Measurements from ENCODE around the gene GLE1. TPM values are rescaled to one million over a fixed set of nuclear protein-coding genes. Genes with fewer than 3 reads are reported as not detected.

The GLE1 gene
- total RNA-seq, 2 donors from 2014 or later: 8.3 to 11.5 TPM

GRCh38 chr9:128485414-128485855 is 19.1 kb upstream of the GLE1 start:
- no peak overlapping the region for H3K4me3 ChIP-seq
- H3K27ac ChIP-seq: no peak overlapping the region
- WGBS, 2 donors: 78 to 83% methylated on average over 5 to 6 of the region's 7 CpGs
- intact Hi-C loops (cut with DNase I): no loop called here
- no peaks in the 10 kb centered on the region for H3K27me3 ChIP-seq
- H3K4me1 ChIP-seq: no peaks in the 10 kb centered on the region
- ATAC-seq (no peak), DNase-seq (no peak)
- H3K36me3 ChIP-seq (replicated peaks in 1 of 2; ENCODE audit: insufficient read depth in 1 of 2, low read depth in 2 of 2): peaks cover 4 to 11% of the 10 kb centered on the region in 2 donors
- TF ChIP-seq POLR2A (IDR thresholded peaks at IDR 0.05) (no peak), CTCF (IDR thresholded peaks at IDR 0.05) (no peak)
- no peaks in the 10 kb centered on the region for H3K9me3 ChIP-seq

- H3K27ac ChIP-seq: no peak overlapping the region
- no peaks in the 10 kb centered on the region for H3K4me1 ChIP-seq
- H3K4me3 ChIP-seq: no peak overlapping the region
- DNase-seq: no peak
- TF ChIP-seq POLR2A (IDR thresholded peaks at IDR 0.05) (no peak), CTCF (IDR thresholded peaks at IDR 0.05) (no peak)
- intact Hi-C loops (cut with DNase I): no loop called here
- H3K27me3 ChIP-seq: no peaks in the 10 kb centered on the region
- H3K9me3 ChIP-seq: no peaks in the 10 kb centered on the region
- H3K36me3 ChIP-seq (replicated peaks in 1 of 2; ENCODE audit: insufficient read depth in 1 of 2, low read depth in 2 of 2): peaks cover 4 to 12% of the 10 kb centered on the region in 2 donors
- no peak for ATAC-seq
Measured at GRCh38 chr9:128486201-128486600, 18.3 kb upstream of the GLE1 start.

GRCh38 chr9:128493424-128493823 is 11.1 kb upstream of the GLE1 start:
- Histone ChIP-seq H3K27ac (no peak overlapping the region), H3K4me3 (no peak overlapping the region), H3K9me3 (no peaks in the 10 kb centered on the region), H3K36me3 (replicated peaks in 1 of 2; ENCODE audit: insufficient read depth in 1 of 2, low read depth in 2 of 2) (peaks cover 0 to 8% of the 10 kb centered on the region in 2 donors), H3K27me3 (no peaks in the 10 kb centered on the region), H3K4me1 (no peaks in the 10 kb centered on the region)
- WGBS, 2 donors: 88 to 100% methylated on average over 2 of the region's 2 CpGs
- no peak for ATAC-seq
- DNase-seq: no peak
- intact Hi-C loops (cut with DNase I): no loop called here
- no peak for TF ChIP-seq CTCF (IDR thresholded peaks at IDR 0.05)
- no peak for TF ChIP-seq POLR2A (IDR thresholded peaks at IDR 0.05)

GRCh38 chr9:128494108-128494745 is 10.3 kb upstream of the GLE1 start:
- TF ChIP-seq CTCF (IDR thresholded peaks at IDR 0.05): no peak
- no peak for TF ChIP-seq POLR2A (IDR thresholded peaks at IDR 0.05)
- no peaks in the 10 kb centered on the region for H3K27me3 ChIP-seq
- H3K9me3 ChIP-seq: no peaks in the 10 kb centered on the region
- peak; percentile 34 to 70 (median 62) for DNase-seq
- no peak overlapping the region for H3K4me3 ChIP-seq
- H3K4me1 ChIP-seq: no peaks in the 10 kb centered on the region
- peaks cover 0 to 14% of the 10 kb centered on the region in 2 donors for H3K36me3 ChIP-seq (replicated peaks in 1 of 2; ENCODE audit: insufficient read depth in 1 of 2, low read depth in 2 of 2)
- peak; percentile 42 for ATAC-seq
- intact Hi-C loops (cut with DNase I): no loop called here
- H3K27ac ChIP-seq: peak overlapping the region in 1 of 4 donors; percentile 24
- WGBS, 2 donors: 38 to 64% methylated on average over 11 to 13 of the region's 13 CpGs

- TF ChIP-seq POLR2A (IDR thresholded peaks at IDR 0.05) (no peak), CTCF (IDR thresholded peaks at IDR 0.05) (no peak)
- peaks cover 0 to 15% of the 10 kb centered on the region in 2 donors for H3K36me3 ChIP-seq (replicated peaks in 1 of 2; ENCODE audit: insufficient read depth in 1 of 2, low read depth in 2 of 2)
- H3K4me3 ChIP-seq: no peak overlapping the region
- H3K9me3 ChIP-seq: no peaks in the 10 kb centered on the region
- DNase-seq (no peak), ATAC-seq (no peak)
- no peak overlapping the region for H3K27ac ChIP-seq
- intact Hi-C loops (cut with DNase I): no loop called here
- 48 to 75% methylated on average over 5 of the region's 5 CpGs for WGBS, 2 donors
- H3K27me3 ChIP-seq: no peaks in the 10 kb centered on the region
- H3K4me1 ChIP-seq: no peaks in the 10 kb centered on the region
Measured at GRCh38 chr9:128494746-128495129, 9.8 kb upstream of the GLE1 start.
